ENCODE measurements around the gene RGS3.

- TF ChIP-seq CTCF (IDR thresholded peaks at IDR 0.05) (no peak), POLR2A (IDR thresholded peaks at IDR 0.05) (no peak)
Measured at GRCh38 chr9:113506090-113506589, 42.6 kb downstream of the RGS3 start.
